HG02623 (cell line): ENCODE data around the gene MLF2.
A peak's percentile ranks its signal among the peaks of the same experiment; 100 is the strongest.

Experiments
- ATAC-seq: cut with Tn5 transposase; IDR thresholded peaks from one replicate; pipeline ENCODE4 v1.9.1; 2021; ENCODE audit warnings: moderate library complexity; ENCODE audit not compliant: unreplicated experiment

Gene MLF2

DNA sequence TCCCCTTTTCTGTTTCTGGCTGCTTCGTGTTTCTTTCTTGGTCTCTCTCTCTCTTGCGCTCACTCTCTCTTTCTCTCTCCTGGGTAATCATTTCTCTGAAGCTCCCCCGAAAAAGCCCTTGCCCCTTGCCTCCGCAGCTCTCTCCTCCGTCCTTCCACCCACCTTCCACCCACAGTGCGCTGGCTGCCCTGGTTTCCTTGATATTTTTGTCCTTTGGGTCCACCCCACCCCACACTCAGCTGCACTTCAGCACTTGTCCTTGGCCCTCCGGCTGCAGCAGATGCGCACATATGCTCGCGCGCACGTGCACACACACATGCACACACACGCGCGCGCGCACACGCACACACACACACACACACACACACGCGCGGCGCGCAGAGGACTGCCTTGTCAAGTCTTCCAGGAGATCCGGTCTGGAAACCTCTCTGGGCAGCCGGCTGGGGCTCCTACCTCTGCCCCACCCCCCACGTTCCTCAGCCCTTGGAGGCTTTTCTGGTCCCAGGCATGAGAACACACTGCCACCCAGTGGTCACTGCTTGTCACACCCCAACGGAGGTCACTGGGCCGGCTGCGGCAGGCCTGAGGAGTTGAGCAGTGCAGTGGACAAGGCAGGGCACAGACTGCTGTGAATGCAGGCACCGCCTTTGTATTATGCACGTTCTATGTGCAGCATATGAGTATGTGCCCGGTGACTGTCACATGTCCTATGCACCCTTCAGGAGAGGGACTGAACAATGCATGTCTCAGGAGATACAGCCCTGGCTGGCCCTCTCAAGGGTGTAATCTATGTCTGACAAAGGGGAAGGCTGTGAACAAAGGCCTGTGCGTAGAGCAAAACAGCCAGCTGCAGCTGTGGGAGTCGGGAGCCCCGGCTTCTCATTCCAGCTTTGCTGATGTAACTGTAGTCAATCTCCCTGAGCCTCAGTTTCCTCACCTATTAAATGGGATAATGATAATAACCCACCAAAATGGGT lies 25.9 kb upstream of the MLF2 start:
- peak; percentile 76 for ATAC-seq

- ATAC-seq: no peak
These were observed 25.3 kb upstream of the MLF2 start for GRCh38 chr12:6778217-6778573.

DNA sequence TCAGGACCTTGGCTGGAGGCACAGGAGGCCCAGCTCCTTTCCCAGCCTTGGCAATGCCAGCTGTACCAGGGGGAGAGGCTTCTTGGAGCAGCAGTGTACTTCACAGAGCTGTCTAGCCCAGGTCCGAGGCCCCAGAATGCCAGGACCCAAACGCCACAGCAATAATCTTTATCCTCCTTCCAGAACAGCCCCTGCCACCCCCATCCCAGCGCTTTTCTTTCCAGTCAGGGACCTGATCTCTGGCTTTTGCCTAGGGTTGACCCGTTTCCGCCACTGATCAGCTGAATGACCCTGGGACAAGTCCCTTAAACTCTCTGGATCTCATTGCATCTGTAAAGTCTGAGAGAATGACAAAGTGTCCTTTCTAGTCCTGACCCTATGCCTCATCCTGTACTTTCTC lies 24.4 kb upstream of the MLF2 start:
- ATAC-seq: no peak

DNA sequence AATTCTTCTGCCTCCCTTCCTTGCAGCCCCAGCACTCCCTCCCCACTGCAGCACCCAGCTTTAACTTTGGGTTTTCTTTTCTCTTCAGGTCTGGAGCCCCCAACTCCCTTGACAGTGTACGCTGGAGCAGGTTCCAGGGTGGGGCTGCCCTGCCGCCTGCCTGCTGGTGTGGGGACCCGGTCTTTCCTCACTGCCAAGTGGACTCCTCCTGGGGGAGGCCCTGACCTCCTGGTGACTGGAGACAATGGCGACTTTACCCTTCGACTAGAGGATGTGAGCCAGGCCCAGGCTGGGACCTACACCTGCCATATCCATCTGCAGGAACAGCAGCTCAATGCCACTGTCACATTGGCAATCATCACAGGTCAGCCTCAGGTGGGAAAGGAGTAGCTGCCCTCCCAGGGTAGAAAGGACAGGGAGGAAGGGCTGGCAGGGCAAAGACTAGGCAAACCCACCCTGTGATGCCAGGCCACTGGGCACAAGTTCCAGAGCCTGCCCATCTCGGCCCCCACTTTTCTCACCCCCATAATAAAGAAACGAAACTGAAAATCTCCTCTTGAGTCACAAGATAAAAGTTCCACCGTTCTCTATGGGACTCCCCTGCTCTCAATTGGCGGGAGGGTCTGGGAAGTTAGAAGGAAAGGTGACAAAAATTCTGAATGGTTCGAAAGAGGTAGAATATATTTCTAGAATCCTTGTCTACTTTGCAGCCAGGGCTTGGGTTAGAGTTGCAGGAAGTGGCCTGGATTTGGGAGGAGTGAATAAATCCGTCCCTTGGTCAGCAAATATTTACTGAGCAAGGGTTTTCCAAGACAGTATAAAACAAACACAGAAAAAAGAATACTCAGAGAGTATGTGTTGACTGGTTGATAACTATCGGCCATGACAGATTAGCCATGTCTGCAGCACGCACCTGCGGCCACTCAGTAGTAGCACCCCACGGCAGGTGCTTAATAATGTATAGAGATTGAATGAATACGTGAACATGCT lies 22.5 kb upstream of the MLF2 start:
- ATAC-seq: no peak

DNA sequence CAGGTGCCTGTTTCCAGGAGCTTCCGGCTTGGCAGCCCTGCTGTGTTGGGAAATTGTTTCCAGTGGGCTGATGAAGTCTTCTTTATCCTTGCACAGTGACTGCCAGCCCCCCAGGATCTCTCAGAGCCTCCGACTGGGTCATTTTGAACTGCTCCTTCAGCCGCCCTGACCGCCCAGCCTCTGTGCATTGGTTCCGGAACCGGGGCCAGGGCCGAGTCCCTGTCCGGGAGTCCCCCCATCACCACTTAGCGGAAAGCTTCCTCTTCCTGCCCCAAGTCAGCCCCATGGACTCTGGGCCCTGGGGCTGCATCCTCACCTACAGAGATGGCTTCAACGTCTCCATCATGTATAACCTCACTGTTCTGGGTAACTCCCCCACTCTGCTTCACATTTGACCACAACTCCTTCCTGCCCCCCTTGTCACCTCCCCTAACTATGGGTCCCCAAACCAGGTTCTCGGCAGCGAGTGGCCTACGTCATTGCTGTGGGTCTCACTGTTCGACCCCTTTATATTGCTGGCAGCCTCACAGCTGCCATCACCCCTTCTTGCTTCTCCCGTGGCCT lies 21.6 kb upstream of the MLF2 start:
- no peak for ATAC-seq

DNA sequence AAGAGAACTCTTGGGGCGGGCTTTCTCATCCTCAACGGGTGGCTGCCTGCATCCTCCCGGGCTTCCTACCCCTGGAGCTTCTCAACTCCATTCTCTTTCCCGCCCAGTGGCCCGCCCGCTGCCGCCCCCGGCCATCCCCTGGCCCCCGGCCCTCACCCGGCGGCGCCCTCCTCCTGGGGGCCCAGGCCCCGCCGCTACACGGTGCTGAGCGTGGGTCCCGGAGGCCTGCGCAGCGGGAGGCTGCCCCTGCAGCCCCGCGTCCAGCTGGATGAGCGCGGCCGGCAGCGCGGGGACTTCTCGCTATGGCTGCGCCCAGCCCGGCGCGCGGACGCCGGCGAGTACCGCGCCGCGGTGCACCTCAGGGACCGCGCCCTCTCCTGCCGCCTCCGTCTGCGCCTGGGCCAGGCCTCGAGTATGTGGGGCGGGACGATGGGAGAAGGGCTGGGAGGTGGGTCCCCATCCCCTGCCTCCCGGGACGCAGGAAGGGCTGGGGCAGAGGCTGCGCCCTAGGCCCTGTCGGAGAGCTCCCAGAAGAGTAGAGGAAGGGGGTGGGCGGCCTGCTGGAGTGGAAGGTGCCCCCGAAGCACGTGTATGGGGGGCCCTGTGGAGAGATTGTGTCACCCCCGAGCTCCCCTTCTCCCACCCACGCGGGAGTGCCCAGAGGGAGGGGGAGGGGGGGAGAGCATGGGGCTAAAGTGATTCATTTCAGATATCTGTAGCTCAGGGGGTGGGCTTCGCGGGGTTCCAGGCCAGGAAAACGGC lies 20.8 kb upstream of the MLF2 start:
- ATAC-seq: no peak

- no peak for ATAC-seq
These were observed 20.0 kb upstream of the MLF2 start for GRCh38 chr12:6772726-6773589.

GRCh38 chr12:6772331-6772695 lies 19.4 kb upstream of the MLF2 start, which contains the start of gene LAG3:
Gene LAG3 (plus strand): TSS chr12:6772520. CDS start chr12:6772853, 333 bp downstream.
- no peak for ATAC-seq

GRCh38 chr12:6771509-6772330 lies 18.8 kb upstream of the MLF2 start:
- ATAC-seq: no peak

DNA sequence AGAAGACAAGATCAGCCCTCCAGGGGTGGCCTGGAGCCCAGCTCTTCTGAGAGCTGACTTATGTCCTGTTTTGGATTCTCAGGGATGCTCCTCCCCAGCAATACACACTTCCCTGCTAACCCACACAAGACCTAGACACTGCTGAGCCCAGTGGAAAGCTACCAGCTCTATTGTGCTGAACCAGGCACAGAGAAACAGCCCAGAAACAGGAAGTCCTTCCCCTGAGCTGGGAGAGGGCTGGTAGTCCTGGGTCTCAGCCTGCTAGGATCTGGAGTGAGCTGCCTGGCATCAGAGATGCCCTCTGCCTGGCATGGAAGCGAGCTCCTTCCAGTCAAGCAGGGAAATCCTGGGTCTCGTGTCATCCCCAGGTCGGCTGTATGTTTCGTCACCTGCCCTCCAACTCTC lies 18.2 kb upstream of the MLF2 start:
- no peak for ATAC-seq

GRCh38 chr12:6770600-6770999 lies 17.7 kb upstream of the MLF2 start:
- ATAC-seq: no peak

DNA sequence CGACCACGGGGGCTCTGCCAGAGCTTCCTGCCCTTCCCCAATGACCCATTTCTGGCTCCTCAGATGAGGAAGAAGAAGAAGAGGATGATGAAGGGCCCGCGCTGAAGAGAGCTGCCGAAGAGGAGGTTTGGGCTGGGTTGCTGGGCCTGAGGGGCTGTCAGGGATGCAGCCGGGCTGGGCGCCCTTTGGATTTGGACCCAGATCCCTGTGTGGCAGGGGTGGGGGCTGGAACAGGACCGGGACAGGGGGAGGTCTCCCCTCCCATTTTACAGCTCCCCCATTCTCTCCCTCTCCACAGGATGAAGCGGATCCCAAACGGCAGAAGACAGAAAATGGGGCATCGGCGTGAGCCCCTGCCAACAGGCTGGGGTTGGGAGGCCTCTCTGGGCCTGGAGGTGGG lies 17.2 kb upstream of the MLF2 start:
- ATAC-seq: no peak

GRCh38 chr12:6769666-6770065 lies 16.7 kb upstream of the MLF2 start:
- ATAC-seq: no peak

DNA sequence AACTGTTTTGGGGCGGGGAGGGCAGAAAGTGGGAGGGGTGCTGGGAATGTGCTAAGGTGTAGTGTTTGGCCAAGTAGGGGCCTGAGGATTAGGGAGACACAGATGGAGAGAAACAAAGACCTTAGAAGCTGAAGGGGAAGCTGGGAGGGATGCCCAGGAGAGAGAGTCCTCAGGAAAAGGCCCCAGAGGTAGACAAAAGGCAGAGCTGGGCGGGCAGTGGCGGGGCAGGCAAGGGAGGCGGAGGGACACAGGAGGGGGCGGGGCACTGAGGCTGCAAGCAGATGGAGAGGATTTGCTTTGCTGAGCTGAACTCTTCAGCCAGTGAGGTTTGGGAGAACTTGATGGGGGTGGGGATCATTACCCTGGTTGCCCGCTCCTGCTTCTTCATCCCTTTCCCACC lies 16.0 kb upstream of the MLF2 start:
- ATAC-seq: no peak

DNA sequence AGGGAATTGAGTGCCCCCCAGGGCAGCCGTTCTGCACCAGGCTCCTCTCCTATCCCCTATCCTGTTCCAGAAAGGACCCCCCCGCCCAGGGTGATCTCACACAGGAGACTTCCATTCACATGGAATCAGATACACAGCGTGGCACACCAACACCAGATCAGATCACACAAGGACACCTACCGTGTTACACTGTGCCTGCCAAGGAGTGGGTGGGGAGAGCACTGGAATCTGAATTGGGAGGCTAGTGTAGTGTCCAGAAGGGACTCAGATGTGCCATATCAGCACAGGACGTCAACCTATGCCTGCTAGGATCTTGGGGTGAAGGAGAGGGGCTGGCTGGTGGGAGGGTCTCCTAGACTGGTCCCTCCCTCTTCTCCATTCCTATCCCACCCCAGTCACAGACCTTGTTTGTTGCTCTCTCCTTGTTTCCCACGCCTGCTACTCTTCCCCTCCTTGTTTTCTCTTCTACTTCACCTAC lies 15.5 kb upstream of the MLF2 start:
- no peak for ATAC-seq

DNA sequence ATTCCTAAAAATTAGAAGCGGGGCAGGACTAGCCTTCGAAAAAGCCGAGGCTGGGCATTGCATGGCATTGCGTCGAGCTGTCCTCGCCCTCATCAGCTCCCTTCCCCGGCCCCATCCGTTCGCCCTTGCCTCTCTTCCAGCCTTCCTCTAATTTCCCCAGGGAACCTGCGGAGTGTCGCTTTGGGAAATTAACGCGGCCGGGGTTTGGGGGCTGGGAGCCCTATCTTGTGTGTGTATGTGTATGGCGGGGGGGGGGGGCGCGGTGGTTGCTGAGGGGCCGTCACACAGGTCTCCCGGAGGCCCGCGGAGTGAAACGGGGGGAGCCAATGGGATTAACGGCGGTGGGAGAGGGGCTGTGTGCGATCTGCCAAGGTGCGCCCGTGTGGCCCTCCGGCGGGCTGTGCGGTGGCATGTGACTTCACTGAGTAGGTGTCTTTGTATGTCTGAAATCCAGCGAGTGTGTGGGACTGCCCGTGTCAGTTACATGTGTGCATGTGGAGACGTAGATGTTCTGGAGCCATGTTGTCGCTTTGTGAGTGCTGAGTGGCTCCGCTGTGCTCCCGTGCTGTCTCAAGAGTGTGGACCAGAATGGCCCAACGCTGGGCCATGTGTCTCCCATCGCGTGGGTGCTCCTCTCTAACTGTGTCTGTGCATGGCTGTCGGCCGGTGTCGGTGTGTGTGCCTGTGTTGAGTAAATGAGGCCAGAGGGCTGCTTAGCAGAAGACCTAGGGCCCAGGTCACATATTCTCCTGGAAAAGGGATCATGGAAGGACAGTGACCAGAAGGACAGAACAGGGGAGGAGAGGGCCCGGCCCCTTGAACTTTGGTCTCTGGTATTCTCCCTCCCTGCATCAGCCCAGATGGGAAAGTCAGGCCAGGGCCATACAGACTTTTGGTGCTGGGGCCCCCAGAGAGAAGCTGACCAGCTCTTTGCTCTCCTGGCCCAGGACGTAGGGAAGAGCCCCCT lies 14.7 kb upstream of the MLF2 start:
- ATAC-seq: no peak

- peak; percentile 51 for ATAC-seq
These were observed 13.9 kb upstream of the MLF2 start for GRCh38 chr12:6766651-6767349.
